Mesenchymal stem cell (in vitro differentiated cells and primary cell): ENCODE data around the gene TRAPPC2L.

ENCODE experiments used
- DNase-seq: peaks from one replicate; pipeline ENCODE4 v3.0.0-alpha.2; 2013
- H2AFZ ChIP-seq: one replicate; pipeline ENCODE4 v1.6.1; 2013; ENCODE audit warnings: low read depth, mild to moderate bottlenecking, control low read depth, inconsistent platforms, low read length, moderate library complexity
- H2AK5ac ChIP-seq: 2 replicates; pipeline ENCODE4 v1.6.1; 2013; ENCODE audit warnings: low read length, moderate library complexity, mild to moderate bottlenecking, inconsistent platforms; ENCODE audit not compliant: severe bottlenecking
- H2BK120ac ChIP-seq: one replicate; pipeline ENCODE4 v1.6.1; 2013; ENCODE audit warnings: low read depth, mild to moderate bottlenecking, inconsistent platforms, low read length, moderate library complexity
- H2BK12ac ChIP-seq, 2 experiments: one replicate each; pipeline ENCODE4 v1.6.1; 2013; ENCODE audit warnings: inconsistent platforms in 2 of 2, low read length in 2 of 2, mild to moderate bottlenecking in 2 of 2, moderate library complexity in 2 of 2, control low read depth in 1 of 2
- H2BK15ac ChIP-seq: one replicate; pipeline ENCODE4 v1.6.1; 2013; ENCODE audit warnings: mild to moderate bottlenecking, low read depth, inconsistent platforms; ENCODE audit not compliant: poor library complexity, severe bottlenecking
- H2BK5ac ChIP-seq: 2 replicates; pipeline ENCODE4 v1.6.1; 2013; ENCODE audit warnings: low read depth, mild to moderate bottlenecking, low read length, control low read depth, inconsistent platforms; ENCODE audit not compliant: poor library complexity, severe bottlenecking
- H3K14ac ChIP-seq, 2 experiments: one replicate each; pipeline ENCODE4 v1.6.1; 2013; ENCODE audit warnings: inconsistent platforms in 2 of 2, low read length in 2 of 2, control low read depth in 1 of 2, mild to moderate bottlenecking in 1 of 2, moderate library complexity in 1 of 2
- H3K18ac ChIP-seq, 2 experiments: one replicate each; pipeline ENCODE4 v1.6.1; 2013; ENCODE audit warnings: inconsistent platforms in 2 of 2, low read length in 2 of 2, control low read depth in 1 of 2, low read depth in 1 of 2, mild to moderate bottlenecking in 1 of 2
- H3K23ac ChIP-seq, 2 experiments: one replicate each; pipeline ENCODE4 v1.6.1; 2013; ENCODE audit warnings: inconsistent platforms in 2 of 2, low read length in 2 of 2, mild to moderate bottlenecking in 2 of 2, moderate library complexity in 2 of 2, control low read depth in 1 of 2
- H3K27ac ChIP-seq: 2 replicates; pipeline ENCODE4 v1.5.1; 2013; ENCODE audit warnings: mild to moderate bottlenecking, moderate library complexity, low read length, control low read depth, inconsistent platforms; ENCODE audit not compliant: poor library complexity, severe bottlenecking
- H3K27me3 ChIP-seq, 2 experiments: 2 replicates each; pipeline versions ENCODE4 v1.6.1 to v1.7.0; 2013; ENCODE audit warnings: low read length in 2 of 2, mild to moderate bottlenecking in 2 of 2, moderate library complexity in 2 of 2, control low read depth in 1 of 2, inconsistent platforms in 1 of 2; ENCODE audit not compliant: control insufficient read depth in 1 of 2, insufficient read depth in 1 of 2
- H3K36me3 ChIP-seq, 2 experiments: 2 replicates each; pipeline versions ENCODE4 v1.6.1 to v1.7.0; 2013; ENCODE audit warnings: low read length in 2 of 2, control low read depth in 1 of 2, inconsistent platforms in 1 of 2, low read depth in 1 of 2, mild to moderate bottlenecking in 1 of 2; ENCODE audit not compliant: insufficient read depth in 2 of 2, control insufficient read depth in 1 of 2
- H3K4ac ChIP-seq, 2 experiments: one replicate each; pipeline ENCODE4 v1.6.1; 2013; ENCODE audit warnings: inconsistent platforms in 2 of 2, low read length in 2 of 2, mild to moderate bottlenecking in 2 of 2, moderate library complexity in 2 of 2, control low read depth in 1 of 2, low read depth in 1 of 2
- H3K4me1 ChIP-seq: 2 replicates; pipeline ENCODE4 v1.6.1; 2013; ENCODE audit warnings: low read depth, low read length, control low read depth; ENCODE audit not compliant: control insufficient read depth, insufficient read depth
- H3K4me2 ChIP-seq: 2 replicates; pipeline ENCODE4 v1.6.1; 2013; ENCODE audit warnings: low read length, mild to moderate bottlenecking, inconsistent platforms; ENCODE audit not compliant: poor library complexity, severe bottlenecking
- H3K4me3 ChIP-seq, 2 experiments: 2 replicates each; pipeline versions ENCODE4 v1.5.1 to v1.7.0; 2013; ENCODE audit warnings: low read length in 2 of 2, mild to moderate bottlenecking in 2 of 2, control low read depth in 1 of 2, low read depth in 1 of 2; ENCODE audit not compliant: insufficient read depth in 1 of 2
- H3K79me1 ChIP-seq: replicated peaks from 2 replicates; pipeline ENCODE4 v1.6.1; 2013; ENCODE audit warnings: mild to moderate bottlenecking, control low read depth, low read length, inconsistent platforms; ENCODE audit not compliant: poor library complexity, severe bottlenecking
- H3K9ac ChIP-seq: 2 replicates; pipeline ENCODE4 v1.7.0; 2013; ENCODE audit warnings: mild to moderate bottlenecking, low read length, moderate library complexity
- H3K9me3 ChIP-seq: 2 replicates; pipeline ENCODE4 v1.7.0; 2013; ENCODE audit warnings: mild to moderate bottlenecking, low read length; ENCODE audit not compliant: control insufficient read depth
- H4K8ac ChIP-seq: one replicate; pipeline ENCODE4 v1.6.1; 2013; ENCODE audit warnings: inconsistent platforms, mild to moderate bottlenecking, low read length, moderate library complexity
- H4K91ac ChIP-seq: one replicate; pipeline ENCODE4 v1.6.1; 2013; ENCODE audit warnings: mild to moderate bottlenecking, low read length, inconsistent platforms
- WGBS: methylation state at CpG from one replicate; pipeline ENCODE4 v1.1.7; 2013; ENCODE audit warnings: mixed read lengths; 5-methylcytosine and 5-hydroxymethylcytosine counted together

Gene TRAPPC2L

DNA sequence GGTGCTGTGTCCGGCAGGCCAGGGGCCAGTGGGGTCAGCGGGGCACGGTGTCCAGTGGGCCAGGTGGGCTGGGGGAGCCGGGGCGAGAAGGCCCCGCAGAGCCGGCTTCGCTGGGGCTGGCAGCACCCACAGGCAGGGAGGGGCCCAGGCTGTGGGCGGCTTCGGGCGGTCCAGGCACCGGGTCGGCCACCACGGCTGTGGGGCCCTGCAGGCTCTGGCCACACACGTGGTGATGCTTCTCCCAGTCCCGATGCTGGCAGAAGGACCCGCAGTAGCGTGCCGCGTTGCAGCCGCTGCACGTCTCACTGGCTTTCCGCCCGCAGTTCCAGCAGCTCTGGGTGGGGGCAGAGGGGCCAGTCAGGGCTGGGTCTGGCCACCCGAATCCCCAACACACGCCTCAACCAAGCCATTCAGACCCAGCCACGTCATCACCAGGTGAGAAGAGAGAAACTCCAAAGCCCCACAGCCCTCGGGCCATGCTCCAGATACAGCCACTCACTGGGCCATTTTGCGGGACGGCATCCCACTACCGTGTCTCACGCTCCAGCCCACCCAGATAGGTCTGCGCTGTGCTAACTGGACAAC, 20.1 kb downstream of the TRAPPC2L start:
- H2AFZ ChIP-seq, result no peak overlapping the region
- no peak overlapping the region for H3K4me3 ChIP-seq
- no peak overlapping the region for H2BK5ac ChIP-seq
- H2BK120ac ChIP-seq, result no peak overlapping the region
- WGBS, result 84% methylated on average over 30 of the region's 33 CpGs
- H3K9ac ChIP-seq, result no peak overlapping the region
- peaks cover 27 to 69% of the 10 kb centered on the region in 2 experiments for H3K27me3 ChIP-seq
- no peak overlapping the region for H3K4me2 ChIP-seq
- H3K79me1 ChIP-seq, result no peaks in the 10 kb centered on the region
- DNase-seq, result no peak
- H4K8ac ChIP-seq, result no peak overlapping the region
- no peaks in the 10 kb centered on the region for H3K36me3 ChIP-seq
- H3K4ac ChIP-seq, result no peak overlapping the region
- no peak overlapping the region for H4K91ac ChIP-seq
- H2BK15ac ChIP-seq, result no peak overlapping the region
- H3K23ac ChIP-seq, result no peak overlapping the region
- H3K9me3 ChIP-seq, result no peaks in the 10 kb centered on the region
- no peak overlapping the region for H3K14ac ChIP-seq
- no peak overlapping the region for H2BK12ac ChIP-seq
- no peak overlapping the region for H3K27ac ChIP-seq
- H3K18ac ChIP-seq, result no peak overlapping the region
- peaks cover 9% of the 10 kb centered on the region for H3K4me1 ChIP-seq
- no peak overlapping the region for H2AK5ac ChIP-seq

- no peak overlapping the region for H2BK15ac ChIP-seq
Measured at GRCh38 chr16:88877564-88878289, 20.8 kb downstream of the TRAPPC2L start.

DNA sequence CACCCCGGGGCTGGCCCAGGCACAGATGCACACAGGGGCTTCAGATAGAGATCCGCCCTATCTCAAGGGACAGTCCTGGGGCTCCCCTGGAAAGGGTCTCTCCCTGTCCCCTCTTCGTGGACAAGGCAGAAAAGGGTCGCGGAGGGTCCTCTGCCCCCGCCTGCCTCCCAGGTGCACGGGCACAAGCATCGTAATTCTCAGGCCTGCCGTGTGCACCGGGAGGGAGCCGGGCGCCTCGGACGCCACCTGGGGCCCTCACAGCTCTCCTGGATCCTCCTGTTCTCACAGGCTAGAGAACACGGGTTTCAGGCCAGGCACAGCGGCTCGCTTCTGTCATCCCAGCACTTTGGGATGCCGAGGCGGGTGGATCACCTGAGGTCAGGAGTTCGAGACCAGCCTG, 21.4 kb downstream of the TRAPPC2L start:
- no peaks in the 10 kb centered on the region for H3K36me3 ChIP-seq
- no peak overlapping the region for H3K14ac ChIP-seq
- WGBS, result 87% methylated on average over 20 of the region's 20 CpGs
- H4K8ac ChIP-seq, result no peak overlapping the region
- H3K4me2 ChIP-seq, result no peak overlapping the region
- H2BK5ac ChIP-seq, result no peak overlapping the region
- H3K4me1 ChIP-seq, result peaks cover 12% of the 10 kb centered on the region
- no peak overlapping the region for H2AFZ ChIP-seq
- H3K9me3 ChIP-seq, result no peaks in the 10 kb centered on the region
- H4K91ac ChIP-seq, result no peak overlapping the region
- H2BK120ac ChIP-seq, result no peak overlapping the region
- H3K18ac ChIP-seq, result no peak overlapping the region
- H2BK15ac ChIP-seq, result no peak overlapping the region
- DNase-seq, result no peak
- no peak overlapping the region for H3K27ac ChIP-seq
- peaks cover 23 to 59% of the 10 kb centered on the region in 2 experiments for H3K27me3 ChIP-seq
- H2AK5ac ChIP-seq, result no peak overlapping the region
- no peak overlapping the region for H3K9ac ChIP-seq
- H2BK12ac ChIP-seq, result no peak overlapping the region
- H3K4me3 ChIP-seq, result no peak overlapping the region
- H3K79me1 ChIP-seq, result no peaks in the 10 kb centered on the region
- no peak overlapping the region for H3K23ac ChIP-seq
- no peak overlapping the region for H3K4ac ChIP-seq

More at GRCh38 chr16:88877564-88878289, 20.8 kb downstream of the TRAPPC2L start:
- 84% methylated on average over 20 of the region's 20 CpGs for WGBS
- Histone ChIP-seq H4K91ac (no peak overlapping the region), H3K9me3 (no peaks in the 10 kb centered on the region), H2AFZ (no peak overlapping the region), H3K4me3 (no peak overlapping the region), H3K27ac (no peak overlapping the region), H3K9ac (no peak overlapping the region), H2AK5ac (no peak overlapping the region), H3K18ac (no peak overlapping the region), H2BK12ac (no peak overlapping the region), H3K23ac (no peak overlapping the region), H3K4me1 (peaks cover 12% of the 10 kb centered on the region), H3K36me3 (no peaks in the 10 kb centered on the region), H2BK120ac (no peak overlapping the region), H3K27me3 (peaks cover 27 to 65% of the 10 kb centered on the region in 2 experiments), H2BK5ac (no peak overlapping the region), H3K4ac (no peak overlapping the region), H3K79me1 (no peaks in the 10 kb centered on the region), H3K14ac (no peak overlapping the region), H4K8ac (no peak overlapping the region), H3K4me2 (no peak overlapping the region)
- no peak for DNase-seq

GRCh38 chr16:88878967-88879787, 22.2 kb downstream of the TRAPPC2L start:
- Histone ChIP-seq H2AK5ac (no peak overlapping the region), H3K27me3 (peaks cover 15 to 51% of the 10 kb centered on the region in 2 experiments), H3K23ac (no peak overlapping the region), H2BK15ac (no peak overlapping the region), H2BK120ac (no peak overlapping the region), H3K79me1 (no peaks in the 10 kb centered on the region), H2AFZ (no peak overlapping the region), H2BK5ac (no peak overlapping the region), H3K14ac (peak overlapping the region in 1 of 2 experiments; percentile 86), H3K27ac (no peak overlapping the region), H3K4me1 (peaks cover 12% of the 10 kb centered on the region), H4K8ac (no peak overlapping the region), H3K9me3 (no peaks in the 10 kb centered on the region), H3K36me3 (no peaks in the 10 kb centered on the region), H3K4ac (no peak overlapping the region), H3K18ac (no peak overlapping the region), H3K4me3 (no peak overlapping the region), H3K4me2 (no peak overlapping the region), H4K91ac (no peak overlapping the region), H3K9ac (no peak overlapping the region), H2BK12ac (no peak overlapping the region)
- DNase-seq, result no peak
- 88% methylated on average over 45 of the region's 45 CpGs for WGBS
